ENCODE results near the gene PDE9A. TPM values are rescaled to one million over a fixed set of nuclear protein-coding genes. Genes with fewer than 3 reads are reported as not detected.
"Not testable (repeated sequence)": the region's sequence is repeated elsewhere in the genome, so short reads cannot be mapped to it uniquely, and the experiment has no call there.

PDE9A gene
- polyA plus RNA-seq, 3 donors from 2014 or later = 0.40 to 2.3 (median 0.61) TPM

DNA sequence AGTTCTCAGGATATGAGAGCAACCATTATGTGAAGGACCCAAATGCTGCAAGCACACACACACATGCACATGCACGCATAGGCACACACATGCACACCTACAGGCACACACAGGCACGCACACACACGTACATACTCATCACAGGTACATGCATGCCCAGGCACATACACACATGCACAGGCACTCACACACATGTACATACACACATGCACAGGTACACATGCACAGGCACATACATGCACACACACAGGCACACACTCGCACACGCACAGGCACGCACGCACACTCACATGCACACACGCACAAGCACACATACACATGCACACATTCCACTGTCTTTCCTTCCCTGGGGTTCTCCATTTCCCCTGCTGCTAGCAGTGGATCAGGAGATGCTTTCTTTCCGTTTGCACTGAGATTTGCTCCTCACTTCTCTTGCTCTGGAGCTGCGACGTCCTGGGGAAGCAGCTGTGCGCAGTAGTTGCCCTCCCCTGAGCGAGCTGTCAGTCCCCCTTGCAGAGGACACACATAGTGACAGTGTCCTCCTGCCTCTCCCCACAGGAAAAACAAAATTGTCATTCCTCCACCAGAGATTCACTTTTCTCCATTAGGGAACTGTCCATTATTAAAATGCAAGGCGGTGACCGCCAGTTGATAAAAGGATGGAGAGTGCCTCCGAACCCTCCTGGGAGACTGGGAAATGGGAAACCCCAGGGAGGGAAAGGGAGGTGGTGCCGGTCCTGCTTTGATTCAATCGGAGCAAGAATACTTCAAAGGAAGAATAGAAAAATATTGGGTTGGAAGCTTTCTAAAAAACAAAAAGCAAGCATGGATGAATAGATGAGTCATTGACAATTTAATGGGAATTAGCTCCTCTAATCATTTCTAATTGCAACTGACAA is 156.4 kb downstream of the PDE9A start:
- no peaks in the 10 kb centered on the region for H3K36me3 Mint-ChIP-seq

GRCh38 chr21:42811960-42812359 is 158.5 kb downstream of the PDE9A start:
- Mint-ChIP-seq H3K4me1 (no peaks in the 10 kb centered on the region), H3K4me3 (no peak overlapping the region), H3K36me3 (no peaks in the 10 kb centered on the region), H3K27me3 (ENCODE audit: low read depth in 3 of 3) (peaks cover 0 to 13% (median 4%) of the 10 kb centered on the region in 3 donors), H3K27ac (no peak overlapping the region), H3K9me3 (no peaks in the 10 kb centered on the region)
- DNase-seq = no peak

More for the DNA sequence above, 156.4 kb downstream of the PDE9A start:
- H3K9me3 Mint-ChIP-seq = no peaks in the 10 kb centered on the region
- no peak overlapping the region for H3K4me3 Mint-ChIP-seq
- no peak for DNase-seq
- H3K27ac Mint-ChIP-seq = peak overlapping the region in 1 of 6 donors; percentile 7
- peaks cover 4 to 15% (median 10%) of the 10 kb centered on the region in 3 donors for H3K27me3 Mint-ChIP-seq (ENCODE audit: low read depth in 3 of 3)
- no peaks in the 10 kb centered on the region for H3K4me1 Mint-ChIP-seq

DNA sequence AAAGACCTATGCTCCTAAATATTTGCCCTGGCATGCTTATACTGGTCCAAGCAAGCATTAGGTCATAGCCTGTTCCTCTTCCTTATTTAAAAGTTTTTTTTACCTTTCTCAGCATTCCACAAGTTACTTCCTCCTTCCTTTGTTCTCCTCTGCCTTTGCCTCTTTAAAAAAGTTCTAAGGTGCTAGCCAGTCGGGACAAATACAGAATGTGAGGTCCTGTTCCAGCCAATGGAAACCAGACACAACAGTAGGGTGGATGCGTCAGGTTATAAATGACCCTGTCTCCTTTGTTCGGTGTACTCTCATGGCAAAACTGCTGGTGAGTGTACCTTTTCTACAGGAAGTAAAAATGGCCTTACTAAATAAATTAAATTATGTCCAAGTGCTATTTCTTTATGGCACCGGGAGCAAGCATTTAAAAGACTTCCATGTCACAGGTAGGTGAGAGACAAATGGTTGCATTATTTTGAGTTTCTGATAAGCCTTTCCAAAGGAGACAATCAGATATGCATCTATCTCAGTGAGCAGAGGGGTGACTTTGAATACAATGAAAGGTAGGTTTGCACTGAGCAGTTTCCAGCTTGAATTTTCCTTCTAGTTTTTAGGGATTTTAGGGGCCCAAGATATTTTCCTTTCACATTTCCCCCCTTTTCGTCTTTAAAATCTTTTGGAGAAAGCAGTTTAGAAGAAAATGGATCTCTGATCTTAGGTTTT is 159.3 kb downstream of the PDE9A start:
- H3K4me3 Mint-ChIP-seq, H3K27ac Mint-ChIP-seq, H3K36me3 Mint-ChIP-seq, H3K4me1 Mint-ChIP-seq, DNase-seq, H3K9me3 Mint-ChIP-seq: not testable (repeated sequence)
- peaks cover 0 to 13% (median 2%) of the 10 kb centered on the region in 3 donors for H3K27me3 Mint-ChIP-seq (ENCODE audit: low read depth in 3 of 3)

DNA sequence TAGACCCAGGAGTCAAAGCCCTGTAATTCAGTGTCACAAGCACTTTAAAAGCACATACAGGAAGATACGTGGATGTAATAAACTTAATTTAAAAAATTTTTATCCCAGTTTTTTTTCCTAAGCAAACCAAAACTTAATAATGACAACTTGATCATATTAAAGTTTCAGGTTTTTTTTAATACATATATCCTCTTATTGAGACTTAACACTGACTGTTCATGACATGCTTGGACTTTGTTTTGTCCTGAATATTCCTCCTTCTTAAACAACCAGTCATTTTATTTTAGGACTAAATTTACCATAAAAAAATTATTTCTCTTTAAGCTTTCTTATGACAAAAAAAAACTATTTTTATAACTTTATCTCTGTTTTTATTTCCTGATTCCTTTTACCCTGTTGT is 161.8 kb downstream of the PDE9A start:
- H3K9me3 Mint-ChIP-seq = no peaks in the 10 kb centered on the region
- peak overlapping the region in 1 of 6 donors; percentile 38 for H3K27ac Mint-ChIP-seq
- DNase-seq = no peak
- peaks cover 4 to 12% (median 5%) of the 10 kb centered on the region in 3 donors for H3K27me3 Mint-ChIP-seq (ENCODE audit: low read depth in 3 of 3)
- no peaks in the 10 kb centered on the region for H3K36me3 Mint-ChIP-seq
- no peaks in the 10 kb centered on the region for H3K4me1 Mint-ChIP-seq
- no peak overlapping the region for H3K4me3 Mint-ChIP-seq

GRCh38 chr21:42818328-42818749 is 164.9 kb downstream of the PDE9A start:
- Mint-ChIP-seq H3K27ac (no peak overlapping the region), H3K4me1 (no peaks in the 10 kb centered on the region), H3K36me3 (no peaks in the 10 kb centered on the region), H3K27me3 (ENCODE audit: low read depth in 3 of 3) (peaks cover 2 to 5% (median 4%) of the 10 kb centered on the region in 3 donors), H3K4me3 (no peak overlapping the region), H3K9me3 (no peaks in the 10 kb centered on the region)
- peak; percentile 50 to 61 (median 60) for DNase-seq

DNA sequence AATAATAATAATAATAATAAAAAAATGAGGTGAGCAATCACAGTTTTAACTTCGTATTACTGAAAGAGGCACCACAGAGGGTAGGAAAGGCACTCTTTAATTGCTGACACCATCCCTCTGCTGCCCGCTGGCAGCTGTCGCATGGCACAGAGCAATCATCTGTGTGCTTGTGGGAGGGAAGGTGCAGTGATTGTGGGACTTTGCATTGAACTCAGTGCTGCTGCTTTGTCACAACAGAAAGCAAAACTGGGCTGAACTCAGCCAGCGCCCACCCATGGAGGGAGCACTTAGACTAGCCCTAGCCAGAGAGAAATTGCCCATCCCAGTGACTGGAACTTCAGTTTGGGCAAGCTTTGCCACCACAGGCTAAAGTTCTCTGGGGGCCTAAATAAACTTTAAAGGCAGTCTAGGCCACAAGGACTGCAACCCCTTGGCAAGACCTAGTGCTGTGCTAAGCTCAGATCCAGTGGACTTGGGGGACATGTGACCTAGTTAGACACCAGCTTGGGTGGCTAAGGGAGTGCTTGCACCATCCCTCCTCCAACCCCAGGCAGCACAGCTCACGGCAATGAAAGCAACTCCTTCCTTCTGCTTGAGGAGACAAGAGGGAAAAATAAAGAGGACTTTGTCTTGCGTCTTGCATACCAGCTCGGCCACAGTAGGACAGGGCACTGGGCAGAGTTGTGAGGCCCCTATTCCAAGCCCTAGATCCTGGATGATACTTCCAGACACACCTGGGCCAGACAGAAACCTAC is 166.6 kb downstream of the PDE9A start:
- peaks cover 2 to 5% (median 4%) of the 10 kb centered on the region in 3 donors for H3K27me3 Mint-ChIP-seq (ENCODE audit: low read depth in 3 of 3)
- H3K4me3 Mint-ChIP-seq = no peak overlapping the region
- no peaks in the 10 kb centered on the region for H3K36me3 Mint-ChIP-seq
- no peaks in the 10 kb centered on the region for H3K9me3 Mint-ChIP-seq
- no peaks in the 10 kb centered on the region for H3K4me1 Mint-ChIP-seq
- no peak for DNase-seq
- no peak overlapping the region for H3K27ac Mint-ChIP-seq

- Mint-ChIP-seq H3K36me3 (no peaks in the 10 kb centered on the region), H3K4me1 (no peaks in the 10 kb centered on the region), H3K27me3 (ENCODE audit: low read depth in 3 of 3) (peaks cover 4 to 10% (median 8%) of the 10 kb centered on the region in 3 donors), H3K27ac (no peak overlapping the region), H3K4me3 (no peak overlapping the region), H3K9me3 (no peaks in the 10 kb centered on the region)
- no peak for DNase-seq
These were observed 167.4 kb downstream of the PDE9A start for GRCh38 chr21:42820616-42821465.

Other genes starting within 250 kb of the PDE9A start
- under 1 TPM in 2 of 3 donors, not detected in 1; 0.38 to 0.58 TPM for gene UBASH3A, start 249.7 kb upstream of the PDE9A start, polyA plus RNA-seq
- under 1 TPM in 1 of 3 donors, not detected in 2; 0.37 TPM for gene RSPH1, start 157.4 kb upstream of the PDE9A start, polyA plus RNA-seq
- 1 to 10 TPM in 2 of 3 donors, under 1 TPM in 1; 0.09 to 6.3 (median 3.0) TPM for gene SLC37A1, start 139.8 kb upstream of the PDE9A start, polyA plus RNA-seq
- 10 to 100 TPM in 1 of 3 donors, 1 to 10 TPM in 2; 4.2 to 17.5 (median 5.1) TPM for gene WDR4, start 225.9 kb downstream of the PDE9A start, polyA plus RNA-seq
- 10 to 100 TPM in 1 of 3 donors, 1 to 10 TPM in 2; 7.1 to 22.1 (median 9.5) TPM for gene NDUFV3, start 239.7 kb downstream of the PDE9A start, polyA plus RNA-seq